ENCODE results near the gene USP4.
"Not testable (repeated sequence)": the region's sequence is repeated elsewhere in the genome, so short reads cannot be mapped to it uniquely, and the experiment has no call there.

USP4 gene

GRCh38 chr3:49351521-49352011 lies 11.7 kb upstream of the USP4 start:
- DNase-seq (ENCODE audit: low spot score), result no peak

DNA sequence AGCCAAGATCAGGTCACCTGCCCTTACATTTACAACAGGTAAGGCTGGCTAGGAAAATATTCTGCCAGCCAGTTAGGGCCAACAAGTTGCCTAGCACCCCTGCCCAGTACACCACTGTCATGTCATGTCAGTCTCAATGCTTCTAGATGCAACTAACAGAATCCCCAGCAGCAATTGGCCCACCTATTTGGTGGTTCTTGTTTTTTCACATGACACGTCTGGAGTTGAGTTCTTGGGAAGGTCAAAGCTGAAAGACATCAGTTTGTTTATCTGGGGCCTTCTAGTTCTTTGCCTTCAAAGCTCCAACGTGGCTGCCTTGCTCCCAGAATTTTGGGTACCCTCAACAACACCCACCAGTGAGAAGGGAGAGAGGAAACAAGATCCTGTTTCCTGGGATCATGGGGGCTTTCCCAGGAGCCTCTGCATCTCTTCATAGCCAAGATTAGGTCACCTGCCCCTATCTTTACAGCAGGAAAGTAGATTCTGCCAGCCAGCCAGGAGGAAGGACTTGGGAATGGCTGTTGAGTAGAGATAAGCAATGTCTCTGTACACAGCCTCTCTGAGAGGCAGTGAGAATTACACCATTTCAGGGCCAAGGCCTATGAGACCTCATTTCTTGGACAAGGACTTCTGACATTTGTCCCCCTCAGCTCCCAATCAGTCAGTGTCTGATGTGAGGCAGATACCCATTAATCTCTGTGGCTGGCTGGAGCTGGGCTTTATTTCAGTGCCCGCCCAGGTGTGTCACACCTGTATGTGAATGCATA lies 9.7 kb upstream of the USP4 start:
- DNase-seq (ENCODE audit: low spot score), result no peak

DNA sequence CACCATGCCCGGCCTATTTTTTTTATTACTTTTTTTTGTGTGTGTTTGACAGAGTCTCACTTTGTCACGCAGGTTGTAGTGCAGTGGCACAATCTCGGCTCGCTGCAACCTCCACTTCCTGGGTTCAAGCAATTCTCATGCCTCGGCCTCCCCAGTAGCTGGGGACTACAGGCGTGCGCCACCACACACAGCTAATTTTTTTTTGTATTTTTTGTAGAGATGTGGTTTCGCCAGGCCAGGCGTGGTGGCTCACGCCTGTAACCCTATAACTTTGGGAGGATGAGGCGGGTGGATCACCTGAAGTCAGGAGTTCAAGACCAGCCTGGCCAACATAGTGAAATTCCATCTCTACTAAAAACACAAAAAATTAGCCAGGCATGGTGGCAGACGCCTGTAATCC lies 8.5 kb upstream of the USP4 start:
- DNase-seq (ENCODE audit: low spot score), result not testable (repeated sequence)

GRCh38 chr3:49346797-49347251 lies 7.0 kb upstream of the USP4 start:
- no peak for DNase-seq (ENCODE audit: low spot score)

GRCh38 chr3:49343163-49343562 lies 3.3 kb upstream of the USP4 start:
- DNase-seq (ENCODE audit: low spot score), result no peak

DNA sequence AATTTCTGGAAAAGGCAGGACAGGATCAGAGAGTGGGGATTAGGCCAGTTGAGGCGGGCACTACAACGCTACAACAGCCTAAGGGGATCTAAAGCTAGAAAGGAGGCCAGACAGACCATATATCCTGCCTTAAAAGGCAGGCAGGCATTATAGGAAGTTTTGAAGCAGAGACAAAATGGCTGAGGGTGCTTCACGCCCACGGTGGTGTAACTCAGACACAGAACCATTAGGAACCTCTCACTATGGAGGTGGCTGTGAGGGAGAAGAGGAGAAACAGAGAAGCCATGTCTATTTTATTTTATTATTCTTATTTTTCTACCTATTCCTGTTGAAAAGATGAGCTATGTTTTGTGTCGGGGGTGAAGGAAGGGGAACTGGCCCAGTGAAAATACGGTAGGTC lies 2.1 kb upstream of the USP4 start:
- no peak for DNase-seq (ENCODE audit: low spot score)

DNA sequence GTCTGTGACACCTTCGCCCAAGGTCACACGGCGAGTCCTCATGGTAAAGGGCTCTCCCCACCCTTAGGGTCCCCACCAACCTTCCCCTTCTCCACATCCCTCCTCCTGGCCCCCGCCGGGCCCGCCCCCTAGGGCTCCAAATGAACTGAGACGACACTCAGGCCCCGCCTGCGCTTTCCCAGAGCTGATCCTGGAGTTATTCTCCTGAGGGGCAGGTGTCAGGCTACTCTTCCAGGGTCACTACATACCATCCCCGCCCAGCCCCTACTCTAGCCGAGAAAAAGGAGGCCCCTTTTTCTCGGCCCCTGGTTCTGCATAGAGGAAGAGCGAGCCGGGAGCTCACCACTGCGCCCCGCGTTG lies 292 bp downstream of the USP4 start:
- DNase-seq (ENCODE audit: low spot score), result no peak

DNA sequence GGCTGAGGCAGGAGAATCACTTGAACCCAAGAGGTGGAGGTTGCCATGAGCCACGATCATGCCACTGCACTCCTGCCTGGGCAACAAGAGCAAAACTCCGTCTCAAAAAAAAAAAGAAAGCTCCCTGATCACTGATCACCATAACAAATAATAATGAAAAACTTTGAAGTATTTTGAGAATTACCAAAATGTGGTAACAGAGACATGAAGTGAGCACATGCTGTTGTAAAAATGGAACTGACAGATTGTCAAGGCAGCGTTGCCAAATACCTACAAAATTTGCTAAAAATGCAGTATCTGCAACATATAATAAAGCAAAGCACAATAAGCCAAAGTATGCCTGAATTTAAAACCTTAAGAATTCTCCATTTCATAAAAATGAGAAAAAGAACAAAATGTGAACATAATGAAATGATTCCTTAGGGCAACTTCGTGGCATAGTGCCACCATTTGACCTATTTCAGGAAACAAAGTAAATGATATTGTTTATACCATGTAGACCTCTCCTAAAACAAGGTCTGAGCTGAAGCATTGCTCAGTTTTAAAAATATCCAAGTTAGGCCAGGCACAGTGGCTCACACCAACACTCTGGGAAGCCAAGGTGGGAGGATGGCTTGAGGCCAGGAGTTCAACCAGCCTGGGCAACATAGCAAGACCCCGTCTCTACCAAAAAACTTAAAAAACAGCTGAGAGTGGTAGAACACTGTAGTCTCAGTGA lies 5.8 kb downstream of the USP4 start:
- DNase-seq (ENCODE audit: low spot score), result no peak

- peak; percentile 36 for DNase-seq (ENCODE audit: low spot score)
Measured at GRCh38 chr3:49333091-49333490, 6.8 kb downstream of the USP4 start.

DNA sequence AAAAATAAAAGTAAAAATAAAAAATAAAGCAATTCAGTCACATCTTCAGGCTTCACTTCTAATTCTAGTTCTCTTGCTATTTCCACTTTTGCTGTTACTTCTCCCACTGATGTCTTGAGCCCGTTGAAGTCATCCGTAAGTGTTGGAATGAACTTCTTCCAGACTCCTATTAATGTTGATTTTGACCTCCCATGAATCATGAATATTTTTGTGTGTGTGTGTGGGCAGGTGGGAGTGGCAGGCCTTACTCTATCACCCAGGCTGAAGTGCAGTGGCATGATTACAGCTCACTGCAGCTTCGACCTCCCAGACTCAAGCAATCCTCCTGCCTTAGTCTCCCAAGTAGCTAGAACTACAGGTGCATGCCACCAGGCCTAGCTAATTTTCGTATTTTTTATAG lies 10.7 kb downstream of the USP4 start:
- DNase-seq (ENCODE audit: low spot score), result no peak

- DNase-seq (ENCODE audit: low spot score), result not testable (repeated sequence)
Measured at GRCh38 chr3:49328350-49328749, 11.5 kb downstream of the USP4 start.

- no peak for DNase-seq (ENCODE audit: low spot score)
Measured at GRCh38 chr3:49327485-49327884, 12.4 kb downstream of the USP4 start.

DNA sequence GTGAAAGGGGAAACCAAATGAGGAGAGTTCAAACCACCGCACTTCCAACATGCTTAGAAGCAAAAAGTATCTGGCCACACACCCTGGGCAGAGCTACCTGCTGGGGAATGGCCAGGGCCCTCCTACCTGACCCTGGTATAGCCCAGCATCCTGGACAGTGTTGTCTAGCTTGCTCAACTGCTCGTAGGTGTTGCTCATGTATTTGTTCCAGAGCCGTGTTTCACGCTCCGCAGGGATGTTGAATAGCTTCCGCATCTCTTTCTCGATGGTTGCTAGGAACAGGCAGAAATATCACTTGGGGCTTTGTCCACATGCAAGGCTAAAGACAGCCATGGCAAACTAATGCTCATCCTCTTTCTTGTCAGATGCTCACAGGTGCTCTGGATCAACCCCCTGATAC lies 15.1 kb downstream of the USP4 start:
- no peak for DNase-seq (ENCODE audit: low spot score)

DNA sequence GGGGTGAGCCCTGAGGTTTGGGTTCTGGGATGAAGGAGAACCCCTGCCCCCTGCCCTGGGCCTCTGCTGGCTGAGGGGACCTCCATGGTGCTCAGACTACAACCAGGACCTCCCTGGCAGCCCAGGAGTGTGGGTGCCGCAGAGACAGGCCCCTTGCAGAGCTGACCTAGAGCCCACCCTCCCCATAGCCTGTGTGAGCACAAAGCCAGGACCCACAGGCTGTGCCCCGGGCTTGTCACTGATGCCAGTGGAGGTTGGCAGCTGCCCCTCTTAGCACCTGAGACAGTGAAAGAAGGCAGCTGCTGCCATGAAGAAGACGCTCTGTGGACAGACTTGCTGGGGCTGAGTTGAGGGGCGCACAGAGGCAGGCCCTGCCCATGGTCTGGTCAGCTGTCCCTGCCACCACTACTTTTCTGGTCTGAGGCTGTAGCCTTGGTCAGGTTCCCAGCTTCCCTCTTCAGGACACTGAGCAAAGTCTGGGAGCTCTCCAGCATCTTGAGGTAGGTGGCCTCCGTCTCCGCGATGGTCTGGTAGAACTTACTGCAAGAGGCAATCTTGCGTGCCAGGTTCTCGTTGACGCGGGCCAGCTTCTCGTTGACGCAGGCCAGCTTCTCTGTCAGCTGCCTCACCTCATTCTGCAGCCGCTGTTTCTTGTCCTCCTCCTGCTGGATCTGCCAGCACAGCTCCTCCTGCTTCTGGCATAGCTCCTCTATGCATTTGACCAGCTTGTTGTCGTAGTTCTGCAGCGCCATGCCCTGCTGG lies 23.0 kb downstream of the USP4 start:
- no peak for DNase-seq (ENCODE audit: low spot score)

DNA sequence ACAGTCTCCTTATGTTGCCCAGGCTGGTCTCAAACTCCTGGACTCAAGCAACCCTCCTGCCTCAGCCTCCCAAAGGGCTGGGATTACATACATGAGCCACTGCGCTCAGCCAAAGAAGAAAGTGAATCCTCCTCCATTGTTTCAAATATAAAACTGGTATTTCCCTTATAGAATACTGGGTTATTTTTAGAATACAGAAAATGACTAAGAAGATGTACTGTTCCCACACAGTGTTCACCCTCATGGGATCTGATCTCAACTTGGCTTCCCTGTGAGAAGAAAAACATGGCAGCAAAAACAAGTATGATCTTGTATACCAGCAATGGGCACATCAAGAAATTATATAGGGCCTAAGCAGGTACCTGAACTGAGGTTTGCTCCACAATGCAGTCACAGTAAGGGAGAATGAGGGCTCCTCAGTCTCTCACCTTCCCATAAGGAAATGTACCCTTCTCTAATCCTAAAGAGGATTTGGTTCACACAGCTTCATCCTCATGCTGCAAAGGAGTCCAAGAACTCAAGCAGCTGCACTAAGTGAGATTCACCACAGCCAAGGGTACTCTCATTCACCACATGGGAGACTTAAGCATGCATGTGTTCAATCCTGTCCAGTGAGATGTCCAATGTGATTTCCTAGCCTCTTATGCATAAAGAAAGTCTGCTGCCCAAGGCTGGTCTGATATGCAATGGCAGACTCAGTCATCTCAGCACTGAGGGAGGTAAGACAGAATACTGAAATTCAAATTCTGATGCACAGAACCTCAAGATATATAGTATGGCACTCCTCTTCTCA lies 25.8 kb downstream of the USP4 start:
- DNase-seq (ENCODE audit: low spot score), result no peak

DNA sequence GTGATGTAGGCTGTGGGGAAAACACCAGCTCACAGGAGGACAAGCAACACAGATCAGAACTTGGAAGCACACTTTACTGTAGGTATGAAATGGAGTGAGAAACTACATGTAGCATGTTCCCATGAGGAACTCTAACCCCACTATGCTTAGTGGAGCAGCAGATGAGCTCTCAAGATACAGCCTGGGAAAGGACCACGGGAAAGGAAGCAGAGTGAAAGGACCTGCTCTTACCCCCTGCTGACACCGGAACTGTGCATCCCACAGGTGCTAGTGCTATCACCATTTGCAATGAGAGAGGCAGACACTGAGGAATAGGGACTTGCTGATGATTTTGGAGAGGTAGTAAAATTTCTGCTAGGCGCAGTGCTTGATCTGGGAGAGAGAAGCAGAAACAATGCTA lies 28.6 kb downstream of the USP4 start:
- no peak for DNase-seq (ENCODE audit: low spot score)

GRCh38 chr3:49310677-49311076 lies 29.2 kb downstream of the USP4 start:
- no peak for DNase-seq (ENCODE audit: low spot score)

DNA sequence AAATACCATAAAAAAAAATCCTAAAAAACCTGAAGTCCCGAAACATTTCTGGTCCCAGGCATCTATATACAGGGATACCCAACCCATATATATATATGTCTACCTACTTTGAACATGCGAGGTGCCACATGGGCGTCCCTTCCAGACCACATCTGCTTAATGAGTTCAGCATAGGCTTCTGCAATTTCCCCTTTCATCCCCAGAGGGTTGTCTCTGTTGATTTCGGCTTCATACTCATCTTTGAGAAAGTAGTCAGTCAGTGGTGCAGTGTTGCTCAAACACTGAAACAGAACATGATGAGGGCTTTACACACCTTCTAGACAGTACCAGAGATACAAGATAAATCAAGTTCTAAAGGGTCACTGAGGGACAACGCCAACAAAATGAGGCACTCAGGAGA lies 34.2 kb downstream of the USP4 start:
- no peak for DNase-seq (ENCODE audit: low spot score)

GRCh38 chr3:49302613-49303012 lies 37.2 kb downstream of the USP4 start:
- DNase-seq (ENCODE audit: low spot score), result no peak

- no peak for DNase-seq (ENCODE audit: low spot score)
Measured at GRCh38 chr3:49300595-49300994, 39.3 kb downstream of the USP4 start.

- DNase-seq (ENCODE audit: low spot score), result no peak
Measured at GRCh38 chr3:49298511-49298910, 41.3 kb downstream of the USP4 start.
